HepG2 (cell line): ENCODE data around the gene DDR1. TPM values are rescaled to one million over a fixed set of nuclear protein-coding genes. Genes with fewer than 3 reads are reported as not detected.

ENCODE experiments used
- ATAC-seq: fragments of 200-7000 bp; cut with Tn5 transposase; 3 replicates; pipeline ENCODE4 v1.9.1; 2020; ENCODE audit warnings: mild to moderate bottlenecking, moderate library complexity
- BruUV-seq: library from RNA; stranded (reverse); fragments of 400-500 nt; replicated peaks from 2 replicates; lab custom pipeline; 2021; lab: Mats Ljungman, UMichigan
- CTCF ChIA-PET: fragments of 300-600 bp; formaldehyde crosslinking; extraction: SDS; loops from one replicate; lab custom pipeline; 2021; ENCODE audit warnings: low total read pairs, inconsistent platforms, low intra/inter-chr PET ratio; lab: Yijun Ruan, JAX
- POLR2A ChIA-PET: fragments of 350-600 bp; sonication (Branson Sonifier 250); formaldehyde crosslinking; loops from one replicate; lab custom pipeline; 2020; ENCODE audit warnings: antibody characterized with exemption, inconsistent platforms; lab: Yijun Ruan, JAX
- DNase-seq: peaks from one replicate; pipeline ENCODE4 v3.0.0-alpha.2; 2015; ENCODE audit warnings: low spot score
- FAIRE-seq: peaks from 3 replicates; lab custom pipeline; 2011; peaks lifted over from hg19 to GRCh38; lab: Jason Lieb, UNC
- H2AFZ ChIP-seq: one replicate; pipeline ENCODE4 v1.6.1; 2011; ENCODE audit warnings: low read length, inconsistent platforms
- H3K27ac ChIP-seq: fragments of 300-600 bp; 3 replicates; pipeline ENCODE4 v1.8.0; 2011; ENCODE audit warnings: mixed run types, mild to moderate bottlenecking, mixed read lengths, low read length, inconsistent platforms; ENCODE audit not compliant: insufficient read depth; ENCODE audit errors: extremely low read length
- H3K27me3 ChIP-seq, 2 experiments: fragments of 200-600 bp in 1 of 2; 2 replicates in 1 of 2; 3 replicates in 1 of 2; pipeline versions ENCODE4 v1.6.0 to v1.8.0; 2011; ENCODE audit warnings: low read length in 2 of 2, mild to moderate bottlenecking in 2 of 2, moderate library complexity in 2 of 2, inconsistent platforms in 1 of 2; ENCODE audit not compliant: insufficient read depth in 2 of 2, control insufficient read depth in 1 of 2
- H3K36me3 ChIP-seq, 2 experiments: fragments of 200-600 bp in 1 of 2; replicated peaks in 1 of 2; 2 replicates in 1 of 2; 3 replicates in 1 of 2; pipeline versions ENCODE4 v1.5.1 to v1.8.0; 2011; ENCODE audit warnings: low read length in 2 of 2, inconsistent platforms in 1 of 2; ENCODE audit not compliant: insufficient read depth in 2 of 2, control insufficient read depth in 1 of 2
- H3K4me1 ChIP-seq: 2 replicates; pipeline ENCODE4 v1.5.1; 2012; ENCODE audit warnings: low read length, inconsistent platforms; ENCODE audit not compliant: insufficient read depth
- H3K4me2 ChIP-seq: 2 replicates; pipeline ENCODE4 v1.6.0; 2011; ENCODE audit warnings: low read depth, low read length, inconsistent platforms
- H3K4me3 ChIP-seq, 3 experiments: fragments of 200-600 bp in 1 of 3; sonication (generic), shearing (Covaris generic) in 1 of 3; replicated peaks in 1 of 3; 2 replicates each; pipeline ENCODE4 v1.5.1; 2011 to 2016; ENCODE audit warnings: low read length in 3 of 3, inconsistent platforms in 2 of 3, low read depth in 2 of 3, mild to moderate bottlenecking in 2 of 3, control low read depth in 1 of 3, mixed read lengths in 1 of 3; ENCODE audit not compliant: insufficient read depth in 1 of 3
- H3K79me2 ChIP-seq: one replicate; pipeline ENCODE4 v1.6.1; 2011; ENCODE audit warnings: low read length, inconsistent platforms; ENCODE audit not compliant: insufficient read depth
- H3K9ac ChIP-seq: 2 replicates; pipeline ENCODE4 v1.6.0; 2011; ENCODE audit warnings: mild to moderate bottlenecking, low read depth, low read length, inconsistent platforms; ENCODE audit not compliant: insufficient read depth
- H3K9me3 ChIP-seq: 2 replicates; pipeline ENCODE4 v1.5.1; 2012; ENCODE audit warnings: mild to moderate bottlenecking, low read length
- H4K20me1 ChIP-seq: 2 replicates; pipeline ENCODE4 v1.6.0; 2011; ENCODE audit warnings: inconsistent platforms, mild to moderate bottlenecking, low read length, moderate library complexity; ENCODE audit not compliant: insufficient read depth
- ATF5 ChIP-seq: sonication (generic); formaldehyde crosslinking; IDR thresholded peaks from 2 replicates; pipeline ENCODE4 v1.4.0; 2020; ENCODE audit warnings: mild to moderate bottlenecking, low read depth, missing genetic modification reagents
- ATM ChIP-seq: fragments of 450-650 bp; IDR thresholded peaks from 2 replicates; pipeline ENCODE4 v1.7.1; 2017; ENCODE audit warnings: mild to moderate bottlenecking, borderline replicate concordance
- CEBPB ChIP-seq: IDR thresholded peaks from 2 replicates; pipeline ENCODE4 v1.6.1; 2011; ENCODE audit warnings: low read depth, low read length, improper control_type of control experiment, borderline replicate concordance
- HNF1B ChIP-seq: sonication (generic); formaldehyde crosslinking; IDR thresholded peaks from 2 replicates; pipeline ENCODE4 v1.5.1; 2020; ENCODE audit warnings: mild to moderate bottlenecking, moderate library complexity, missing genetic modification reagents
- PCBP2 ChIP-seq: fragments of 200-400 bp; formaldehyde crosslinking; optimal IDR thresholded peaks from 2 replicates; pipeline ENCODE3; 2018; ENCODE audit warnings: low read length, low read depth; ENCODE audit not compliant: poor library complexity, severe bottlenecking
- RXRB ChIP-seq: IDR thresholded peaks from 2 replicates; pipeline ENCODE4 v1.6.1; 2016; ENCODE audit warnings: borderline replicate concordance, missing genetic modification reagents, missing compliant biosample characterization
- SIN3B ChIP-seq: fragments of 150-350 bp; IDR thresholded peaks from 2 replicates; pipeline ENCODE4 v1.6.1; 2014; ENCODE audit warnings: low read length
- TCF7L2 ChIP-seq: IDR thresholded peaks from 2 replicates; pipeline ENCODE4 v1.6.1; 2011; ENCODE audit warnings: mild to moderate bottlenecking, low read depth, low read length, moderate library complexity
- ZBTB49 ChIP-seq: sonication (generic); formaldehyde crosslinking; IDR thresholded peaks from 2 replicates; pipeline ENCODE4 v1.4.0; 2020; ENCODE audit warnings: missing genetic modification reagents, borderline replicate concordance
- ZFP91 ChIP-seq: sonication (generic); formaldehyde crosslinking; IDR thresholded peaks from 2 replicates; pipeline ENCODE4 v1.9.0; 2022; ENCODE audit warnings: missing genetic modification reagents, mild to moderate bottlenecking, borderline replicate concordance
- ZMAT5 ChIP-seq: sonication (generic); formaldehyde crosslinking; IDR thresholded peaks from 2 replicates; pipeline ENCODE4 v1.5.0; 2020; ENCODE audit warnings: mild to moderate bottlenecking, low read depth, missing genetic modification reagents, borderline replicate concordance
- ZNF18 ChIP-seq: sonication (generic); formaldehyde crosslinking; IDR thresholded peaks from 2 replicates; pipeline ENCODE4 v1.8.0; 2022; ENCODE audit warnings: mild to moderate bottlenecking, missing genetic modification reagents; ENCODE audit not compliant: insufficient replicate concordance
- ZNF552 ChIP-seq: sonication (generic); formaldehyde crosslinking; IDR thresholded peaks from 2 replicates; pipeline ENCODE4 v1.9.0; 2022; ENCODE audit warnings: missing genetic modification reagents, mild to moderate bottlenecking, borderline replicate concordance
- WGBS: methylation state at CpG from one replicate; pipeline ENCODE4 v1.1.6; 2017; ENCODE audit warnings: low lambda C conversion rate; 5-methylcytosine and 5-hydroxymethylcytosine counted together
- in situ Hi-C: cut with HindIII; loops from 2 replicates; pipeline ENCODE4 v1.10.0; 2017; ENCODE audit warnings: low pct_unique_long_range_greater_than_20kb; ENCODE audit not compliant: extremely low pct_ligation_motif_present
- intact Hi-C: fragments of 100-400 bp; cut with micrococcal nuclease; formaldehyde crosslinking; loops from one replicate; pipeline ENCODE4 v1.10.0; 2022; ENCODE audit not compliant: unreplicated experiment
- polyA plus RNA-seq, 8 experiments: library from polyadenylated mRNA; depleted of rRNA in 3 of 8; stranded (reverse) in 7 of 8; unstranded in 1 of 8; fragments of >200 nt; fragmentation: Illumina TruSeq in 4 of 8; extraction: Trizol in 4 of 8; gene quantifications; 2 replicates each; pipeline versions ENCODE4 v1.2.1 to v1.2.3, GENCODE V29; 2011 to 2016; ENCODE audit warnings: low read depth in 4 of 8, missing spikeins in 1 of 8, mixed read lengths in 1 of 8; ENCODE audit not compliant: insufficient read depth in 1 of 8
- total RNA-seq, 5 experiments: library from RNA; depleted of rRNA; stranded (reverse); fragments of >200 nt; fragmentation: Illumina TruSeq; extraction: Trizol; gene quantifications; 2 replicates each; pipeline ENCODE4 v1.2.3, GENCODE V29; 2016; ENCODE audit warnings: low read depth in 1 of 5

Gene DDR1
- total and polyA plus RNA-seq, 2 of the 13 experiments (the other 11 are each of a cell fraction or from before 2014, with no cell fraction given): 16.7 to 20.2 TPM

- H3K27ac ChIP-seq: peak overlapping the region; percentile 50
- ChIA-PET POLR2A (interaction anchor here (1.1 to 5.9 kb wide), 7 partner anchors 21 to 206 kb away, joined by 3 to 45 read pairs (median 10); partner anchors contain the start of genes GTF2H4 and VARS2), CTCF (no interaction called here)
- peaks cover 19% of the 10 kb centered on the region for H3K79me2 ChIP-seq
- in situ Hi-C loops (no loop called here), intact Hi-C loops (loop anchor here (1.0 kb wide), 1 partner anchor 22 kb away; no protein-coding TSS in a partner anchor)
- WGBS: 2% methylated on average over 6 of the region's 7 CpGs
- H4K20me1 ChIP-seq: peaks cover 4% of the 10 kb centered on the region; the same call in 1 of the 2 replicates
- peaks cover 10 to 21% of the 10 kb centered on the region in 2 experiments for H3K36me3 ChIP-seq
- peak overlapping the region; percentile 90 for H3K4me2 ChIP-seq
- H3K9ac ChIP-seq: peak overlapping the region; percentile 65
- FAIRE-seq (no peak), DNase-seq (peak; percentile 70), ATAC-seq (peak; percentile 40)
- H3K4me3 ChIP-seq: peak overlapping the region; percentile 80 to 91 (median 82)
- H3K9me3 ChIP-seq: no peaks in the 10 kb centered on the region
- H2AFZ ChIP-seq: no peak overlapping the region
- peaks cover 56% of the 10 kb centered on the region for H3K4me1 ChIP-seq
- no TSS peak for BruUV-seq
- peaks cover 6 to 21% of the 10 kb centered on the region in 2 experiments for H3K27me3 ChIP-seq
- TF ChIP-seq HNF1B (CRISPR knock-in tag) (no peak; the same call in 1 of the 2 replicates), ATM (no peak), ZMAT5 (CRISPR knock-in tag) (no peak), ZBTB49 (no peak), ZNF18 (CRISPR knock-in tag) (no peak), CEBPB (no peak), PCBP2 (peak; percentile 29), ZNF552 (CRISPR knock-in tag) (no peak), SIN3B (0 out of 2 replicates have a peak, but pooled peaks have one; percentile 39), TCF7L2 (no peak), RXRB (CRISPR knock-in tag) (no peak), ZFP91 (0 out of 2 replicates have a peak, but pooled peaks have one; percentile 14), ATF5 (CRISPR knock-in tag) (no peak)
These were observed 1.2 kb downstream of the DDR1 start for GRCh38 chr6:30885481-30885998.
